HepG2 (cell line): Measurements from ENCODE around the gene RELL1. TPM values are rescaled to one million over a fixed set of nuclear protein-coding genes. Genes with fewer than 3 reads are reported as not detected.

Experiments
- ATAC-seq: fragments of 200-7000 bp; cut with Tn5 transposase; 3 replicates; pipeline ENCODE4 v1.9.1; 2020; ENCODE audit warnings: mild to moderate bottlenecking, moderate library complexity
- BruUV-seq: library from RNA; stranded (reverse); fragments of 400-500 nt; replicated peaks from 2 replicates; lab custom pipeline; 2021; lab: Mats Ljungman, UMichigan
- CTCF ChIA-PET: fragments of 300-600 bp; formaldehyde crosslinking; extraction: SDS; loops from one replicate; lab custom pipeline; 2021; ENCODE audit warnings: low total read pairs, inconsistent platforms, low intra/inter-chr PET ratio; lab: Yijun Ruan, JAX
- POLR2A ChIA-PET: fragments of 350-600 bp; sonication (Branson Sonifier 250); formaldehyde crosslinking; loops from one replicate; lab custom pipeline; 2020; ENCODE audit warnings: antibody characterized with exemption, inconsistent platforms; lab: Yijun Ruan, JAX
- DNase-seq: peaks from one replicate; pipeline ENCODE4 v3.0.0-alpha.2; 2015; ENCODE audit warnings: low spot score
- FAIRE-seq: peaks from 3 replicates; lab custom pipeline; 2011; peaks lifted over from hg19 to GRCh38; lab: Jason Lieb, UNC
- H2AFZ ChIP-seq: one replicate; pipeline ENCODE4 v1.6.1; 2011; ENCODE audit warnings: low read length, inconsistent platforms
- H3K27ac ChIP-seq: fragments of 300-600 bp; 3 replicates; pipeline ENCODE4 v1.8.0; 2011; ENCODE audit warnings: mixed run types, mild to moderate bottlenecking, mixed read lengths, low read length, inconsistent platforms; ENCODE audit not compliant: insufficient read depth; ENCODE audit errors: extremely low read length
- H3K27me3 ChIP-seq, 2 experiments: fragments of 200-600 bp in 1 of 2; 2 replicates in 1 of 2; 3 replicates in 1 of 2; pipeline versions ENCODE4 v1.6.0 to v1.8.0; 2011; ENCODE audit warnings: low read length in 2 of 2, mild to moderate bottlenecking in 2 of 2, moderate library complexity in 2 of 2, inconsistent platforms in 1 of 2; ENCODE audit not compliant: insufficient read depth in 2 of 2, control insufficient read depth in 1 of 2
- H3K36me3 ChIP-seq, 2 experiments: fragments of 200-600 bp in 1 of 2; replicated peaks in 1 of 2; 2 replicates in 1 of 2; 3 replicates in 1 of 2; pipeline versions ENCODE4 v1.5.1 to v1.8.0; 2011; ENCODE audit warnings: low read length in 2 of 2, inconsistent platforms in 1 of 2; ENCODE audit not compliant: insufficient read depth in 2 of 2, control insufficient read depth in 1 of 2
- H3K4me1 ChIP-seq: 2 replicates; pipeline ENCODE4 v1.5.1; 2012; ENCODE audit warnings: low read length, inconsistent platforms; ENCODE audit not compliant: insufficient read depth
- H3K4me2 ChIP-seq: 2 replicates; pipeline ENCODE4 v1.6.0; 2011; ENCODE audit warnings: low read depth, low read length, inconsistent platforms
- H3K4me3 ChIP-seq, 3 experiments: fragments of 200-600 bp in 1 of 3; sonication (generic), shearing (Covaris generic) in 1 of 3; replicated peaks in 1 of 3; 2 replicates each; pipeline ENCODE4 v1.5.1; 2011 to 2016; ENCODE audit warnings: low read length in 3 of 3, inconsistent platforms in 2 of 3, low read depth in 2 of 3, mild to moderate bottlenecking in 2 of 3, control low read depth in 1 of 3, mixed read lengths in 1 of 3; ENCODE audit not compliant: insufficient read depth in 1 of 3
- H3K79me2 ChIP-seq: one replicate; pipeline ENCODE4 v1.6.1; 2011; ENCODE audit warnings: low read length, inconsistent platforms; ENCODE audit not compliant: insufficient read depth
- H3K9ac ChIP-seq: 2 replicates; pipeline ENCODE4 v1.6.0; 2011; ENCODE audit warnings: mild to moderate bottlenecking, low read depth, low read length, inconsistent platforms; ENCODE audit not compliant: insufficient read depth
- H3K9me3 ChIP-seq: 2 replicates; pipeline ENCODE4 v1.5.1; 2012; ENCODE audit warnings: mild to moderate bottlenecking, low read length
- H4K20me1 ChIP-seq: 2 replicates; pipeline ENCODE4 v1.6.0; 2011; ENCODE audit warnings: inconsistent platforms, mild to moderate bottlenecking, low read length, moderate library complexity; ENCODE audit not compliant: insufficient read depth
- DMAP1 ChIP-seq: IDR thresholded peaks from 2 replicates; pipeline ENCODE4 v1.6.1; 2016
- DNMT1 ChIP-seq: sonication (generic); formaldehyde crosslinking; IDR thresholded peaks from 2 replicates; pipeline ENCODE4 v1.5.1; 2020; ENCODE audit warnings: mild to moderate bottlenecking, missing genetic modification reagents
- GZF1 ChIP-seq: sonication (generic); formaldehyde crosslinking; IDR thresholded peaks from 2 replicates; pipeline ENCODE4 v1.5.1; 2020; ENCODE audit warnings: mild to moderate bottlenecking, missing genetic modification reagents
- HCFC1 ChIP-seq: fragments of 150-350 bp; IDR thresholded peaks from 2 replicates; pipeline ENCODE4 v1.6.1; 2014; ENCODE audit warnings: low read depth, low read length
- MEIS1 ChIP-seq: sonication (generic); formaldehyde crosslinking; IDR thresholded peaks from 2 replicates; pipeline ENCODE4 v1.9.0; 2021; ENCODE audit warnings: mild to moderate bottlenecking, missing genetic modification reagents, moderate library complexity, borderline replicate concordance
- ZBTB14 ChIP-seq: sonication (generic); formaldehyde crosslinking; IDR thresholded peaks from 2 replicates; pipeline ENCODE4 v1.4.0; 2020; ENCODE audit warnings: missing genetic modification reagents
- ZBTB38 ChIP-seq: sonication (generic); formaldehyde crosslinking; IDR thresholded peaks from 2 replicates; pipeline ENCODE4 v1.5.1; 2020; ENCODE audit warnings: mild to moderate bottlenecking, missing genetic modification reagents
- ZFP36L1 ChIP-seq: sonication (generic); formaldehyde crosslinking; IDR thresholded peaks from 2 replicates; pipeline ENCODE4 v1.8.0; 2022; ENCODE audit warnings: mild to moderate bottlenecking, missing genetic modification reagents, moderate library complexity
- ZKSCAN1 ChIP-seq: fragments of 150-350 bp; IDR thresholded peaks from 2 replicates; pipeline ENCODE4 v1.6.1; 2014; ENCODE audit warnings: low read length
- ZNF12 ChIP-seq: sonication (generic); formaldehyde crosslinking; IDR thresholded peaks from 2 replicates; pipeline ENCODE4 v1.5.0; 2020; ENCODE audit warnings: missing genetic modification reagents
- ZNF317 ChIP-seq: sonication (generic); formaldehyde crosslinking; IDR thresholded peaks from 2 replicates; pipeline ENCODE4 v1.5.0; 2020; ENCODE audit warnings: mild to moderate bottlenecking, missing genetic modification reagents
- WGBS: methylation state at CpG from one replicate; pipeline ENCODE4 v1.1.6; 2017; ENCODE audit warnings: low lambda C conversion rate; 5-methylcytosine and 5-hydroxymethylcytosine counted together
- in situ Hi-C: cut with HindIII; loops from 2 replicates; pipeline ENCODE4 v1.10.0; 2017; ENCODE audit warnings: low pct_unique_long_range_greater_than_20kb; ENCODE audit not compliant: extremely low pct_ligation_motif_present
- intact Hi-C: fragments of 100-400 bp; cut with micrococcal nuclease; formaldehyde crosslinking; loops from one replicate; pipeline ENCODE4 v1.10.0; 2022; ENCODE audit not compliant: unreplicated experiment
- polyA plus RNA-seq, 8 experiments: library from polyadenylated mRNA; depleted of rRNA in 3 of 8; stranded (reverse) in 7 of 8; unstranded in 1 of 8; fragments of >200 nt; fragmentation: Illumina TruSeq in 4 of 8; extraction: Trizol in 4 of 8; gene quantifications; 2 replicates each; pipeline versions ENCODE4 v1.2.1 to v1.2.3, GENCODE V29; 2011 to 2016; ENCODE audit warnings: low read depth in 4 of 8, missing spikeins in 1 of 8, mixed read lengths in 1 of 8; ENCODE audit not compliant: insufficient read depth in 1 of 8
- total RNA-seq, 5 experiments: library from RNA; depleted of rRNA; stranded (reverse); fragments of >200 nt; fragmentation: Illumina TruSeq; extraction: Trizol; gene quantifications; 2 replicates each; pipeline ENCODE4 v1.2.3, GENCODE V29; 2016; ENCODE audit warnings: low read depth in 1 of 5
- TF ChIP-seq, protein P1 (sequence below): sonication (generic); formaldehyde crosslinking; IDR thresholded peaks from 2 replicates; pipeline ENCODE4 v1.5.1; 2020; ENCODE audit warnings: missing genetic modification reagents, mild to moderate bottlenecking, borderline replicate concordance
- TF ChIP-seq, protein P2 (sequence below): sonication (generic); formaldehyde crosslinking; IDR thresholded peaks from 2 replicates; pipeline ENCODE4 v1.4.0; 2020; ENCODE audit warnings: mild to moderate bottlenecking, missing genetic modification reagents

RELL1 gene
- total and polyA plus RNA-seq, 2 of the 13 experiments (the other 11 are each of a cell fraction or from before 2014, with no cell fraction given), result 8.4 to 58.4 TPM

DNA sequence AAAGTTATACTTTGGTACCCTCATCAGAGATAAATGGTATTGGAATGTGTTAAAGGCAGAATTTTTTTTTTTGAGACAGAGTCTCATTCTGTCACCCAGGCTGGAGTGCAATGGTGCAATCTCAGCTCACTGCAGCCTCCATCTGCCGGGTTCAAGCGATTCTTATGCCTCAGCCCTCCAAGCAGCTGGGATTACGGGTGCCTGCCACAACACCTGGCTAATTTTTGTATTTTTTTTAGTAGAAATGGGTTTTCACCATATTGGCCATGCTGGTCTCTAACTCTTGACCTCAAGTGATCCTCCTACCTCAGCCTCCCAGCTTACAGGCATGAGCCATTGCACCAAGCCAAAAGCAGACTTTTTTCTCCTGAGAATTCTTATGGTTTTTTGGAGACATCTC lies 11.4 kb upstream of the RELL1 start:
- no peak overlapping the region for H3K9ac ChIP-seq
- H3K79me2 ChIP-seq, result no peaks in the 10 kb centered on the region
- H3K9me3 ChIP-seq, result peaks cover 8% of the 10 kb centered on the region; the same call in 1 of the 2 replicates
- in situ Hi-C loops, result no loop called here
- H3K4me2 ChIP-seq, result 0 out of 2 replicates have a peak overlapping the region, but pooled peaks have one; percentile 9
- FAIRE-seq (no peak), ATAC-seq (no peak; the same call in 2 of the 3 replicates)
- BruUV-seq, result no TSS peak
- H3K4me1 ChIP-seq, result peaks cover 29% of the 10 kb centered on the region
- intact Hi-C loops, result no loop called here
- H4K20me1 ChIP-seq, result no peaks in the 10 kb centered on the region
- TF ChIP-seq, protein P1, sequence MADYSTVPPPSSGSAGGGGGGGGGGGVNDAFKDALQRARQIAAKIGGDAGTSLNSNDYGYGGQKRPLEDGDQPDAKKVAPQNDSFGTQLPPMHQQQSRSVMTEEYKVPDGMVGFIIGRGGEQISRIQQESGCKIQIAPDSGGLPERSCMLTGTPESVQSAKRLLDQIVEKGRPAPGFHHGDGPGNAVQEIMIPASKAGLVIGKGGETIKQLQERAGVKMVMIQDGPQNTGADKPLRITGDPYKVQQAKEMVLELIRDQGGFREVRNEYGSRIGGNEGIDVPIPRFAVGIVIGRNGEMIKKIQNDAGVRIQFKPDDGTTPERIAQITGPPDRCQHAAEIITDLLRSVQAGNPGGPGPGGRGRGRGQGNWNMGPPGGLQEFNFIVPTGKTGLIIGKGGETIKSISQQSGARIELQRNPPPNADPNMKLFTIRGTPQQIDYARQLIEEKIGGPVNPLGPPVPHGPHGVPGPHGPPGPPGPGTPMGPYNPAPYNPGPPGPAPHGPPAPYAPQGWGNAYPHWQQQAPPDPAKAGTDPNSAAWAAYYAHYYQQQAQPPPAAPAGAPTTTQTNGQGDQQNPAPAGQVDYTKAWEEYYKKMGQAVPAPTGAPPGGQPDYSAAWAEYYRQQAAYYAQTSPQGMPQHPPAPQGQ, result no peak
- no peak for TF ChIP-seq ZFP36L1 (CRISPR knock-in tag)
- no peak for TF ChIP-seq MEIS1 (CRISPR knock-in tag)
- TF ChIP-seq DNMT1, result no peak
- TF ChIP-seq, protein P2, sequence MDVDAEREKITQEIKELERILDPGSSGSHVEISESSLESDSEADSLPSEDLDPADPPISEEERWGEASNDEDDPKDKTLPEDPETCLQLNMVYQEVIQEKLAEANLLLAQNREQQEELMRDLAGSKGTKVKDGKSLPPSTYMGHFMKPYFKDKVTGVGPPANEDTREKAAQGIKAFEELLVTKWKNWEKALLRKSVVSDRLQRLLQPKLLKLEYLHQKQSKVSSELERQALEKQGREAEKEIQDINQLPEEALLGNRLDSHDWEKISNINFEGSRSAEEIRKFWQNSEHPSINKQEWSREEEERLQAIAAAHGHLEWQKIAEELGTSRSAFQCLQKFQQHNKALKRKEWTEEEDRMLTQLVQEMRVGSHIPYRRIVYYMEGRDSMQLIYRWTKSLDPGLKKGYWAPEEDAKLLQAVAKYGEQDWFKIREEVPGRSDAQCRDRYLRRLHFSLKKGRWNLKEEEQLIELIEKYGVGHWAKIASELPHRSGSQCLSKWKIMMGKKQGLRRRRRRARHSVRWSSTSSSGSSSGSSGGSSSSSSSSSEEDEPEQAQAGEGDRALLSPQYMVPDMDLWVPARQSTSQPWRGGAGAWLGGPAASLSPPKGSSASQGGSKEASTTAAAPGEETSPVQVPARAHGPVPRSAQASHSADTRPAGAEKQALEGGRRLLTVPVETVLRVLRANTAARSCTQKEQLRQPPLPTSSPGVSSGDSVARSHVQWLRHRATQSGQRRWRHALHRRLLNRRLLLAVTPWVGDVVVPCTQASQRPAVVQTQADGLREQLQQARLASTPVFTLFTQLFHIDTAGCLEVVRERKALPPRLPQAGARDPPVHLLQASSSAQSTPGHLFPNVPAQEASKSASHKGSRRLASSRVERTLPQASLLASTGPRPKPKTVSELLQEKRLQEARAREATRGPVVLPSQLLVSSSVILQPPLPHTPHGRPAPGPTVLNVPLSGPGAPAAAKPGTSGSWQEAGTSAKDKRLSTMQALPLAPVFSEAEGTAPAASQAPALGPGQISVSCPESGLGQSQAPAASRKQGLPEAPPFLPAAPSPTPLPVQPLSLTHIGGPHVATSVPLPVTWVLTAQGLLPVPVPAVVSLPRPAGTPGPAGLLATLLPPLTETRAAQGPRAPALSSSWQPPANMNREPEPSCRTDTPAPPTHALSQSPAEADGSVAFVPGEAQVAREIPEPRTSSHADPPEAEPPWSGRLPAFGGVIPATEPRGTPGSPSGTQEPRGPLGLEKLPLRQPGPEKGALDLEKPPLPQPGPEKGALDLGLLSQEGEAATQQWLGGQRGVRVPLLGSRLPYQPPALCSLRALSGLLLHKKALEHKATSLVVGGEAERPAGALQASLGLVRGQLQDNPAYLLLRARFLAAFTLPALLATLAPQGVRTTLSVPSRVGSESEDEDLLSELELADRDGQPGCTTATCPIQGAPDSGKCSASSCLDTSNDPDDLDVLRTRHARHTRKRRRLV (CRISPR knock-in tag), result no peak
- TF ChIP-seq GZF1 (CRISPR knock-in tag), result no peak
- TF ChIP-seq DMAP1 (CRISPR knock-in tag), result no peak
- TF ChIP-seq ZKSCAN1, result no peak
- no peak for TF ChIP-seq ZBTB14
- no peak for TF ChIP-seq ZNF12 (CRISPR knock-in tag)
- TF ChIP-seq ZBTB38 (CRISPR knock-in tag), result no peak
- no peak for TF ChIP-seq HCFC1
- TF ChIP-seq ZNF317, result no peak
- TF ChIP-seq, all 625 proteins: peak for 0
- Histone ChIP-seq H3K4me3 (no peak overlapping the region), H3K36me3 (no peaks in the 10 kb centered on the region), H3K27ac (no peak overlapping the region), H2AFZ (no peak overlapping the region), H3K27me3 (no peaks in the 10 kb centered on the region; a peak in 2 of 5 replicates)
- 15% methylated on average over 3 of the region's 3 CpGs for WGBS
- POLR2A ChIA-PET, result interaction anchor here (0.8 kb wide), 1 partner anchor 11 kb away, joined by 5 read pairs; the partner anchor contains the start of gene RELL1
- CTCF ChIA-PET, result no interaction called here
- DNase-seq, result no peak
